HCT116 (cell line): ENCODE results near the gene MYO3B. TPM values are rescaled to one million over a fixed set of nuclear protein-coding genes. Genes with fewer than 3 reads are reported as not detected.

Source experiments
- ATAC-seq: fragments of 200-7000 bp; cut with Tn5 transposase; 2 replicates; pipeline ENCODE4 v1.9.1; 2020; ENCODE audit warnings: mild to moderate bottlenecking, moderate library complexity
- BruUV-seq: library from RNA; stranded (reverse); fragments of 400-500 nt; replicated peaks from 2 replicates; lab custom pipeline; 2021; lab: Mats Ljungman, UMichigan
- CTCF ChIA-PET: fragments of 300-600 bp; sonication (Branson Sonifier 250); formaldehyde crosslinking; loops from one replicate; lab custom pipeline; 2021; ENCODE audit warnings: antibody characterized with exemption; lab: Charles Lee
- POLR2A ChIA-PET: fragments of 300-600, 350-600 bp; sonication (Branson Sonifier 250); formaldehyde crosslinking; loops from one replicate; lab custom pipeline; 2021; ENCODE audit warnings: antibody characterized with exemption; lab: Charles Lee
- RAD21 ChIA-PET, 2 experiments: fragments of 300-600 bp; sonication (Branson Sonifier 250); formaldehyde crosslinking; loops; one replicate each; lab custom pipeline; 2023; ENCODE audit warnings: low total read pairs in 2 of 2; ENCODE audit not compliant: uncharacterized antibody in 2 of 2, unreplicated experiment in 2 of 2, low non-redundant PET in 1 of 2; lab: Charles Lee
- DNase-seq: peaks from one replicate; pipeline ENCODE4 v3.0.0-alpha.2; 2010; ENCODE audit warnings: low read depth, low spot score
- H2AFZ ChIP-seq: fragments of 200-600 bp; shearing (Covaris generic), sonication (generic); 2 replicates; pipeline ENCODE4 v1.6.1; 2017; ENCODE audit warnings: low read depth, mixed run types, mixed read lengths, antibody characterized with exemption, low read length; ENCODE audit not compliant: poor library complexity, severe bottlenecking
- H3K27ac ChIP-seq: 2 replicates; pipeline ENCODE4 v1.5.1; 2012; ENCODE audit warnings: low read depth, low read length
- H3K27me3 ChIP-seq: fragments of 200-600 bp; sonication (generic); 2 replicates; pipeline ENCODE4 v1.6.1; 2016; ENCODE audit warnings: mixed run types, low read length, mixed read lengths; ENCODE audit not compliant: insufficient read depth
- H3K36me3 ChIP-seq, 2 experiments: fragments of 200-500 bp in 1 of 2; fragments of 200-600 bp in 1 of 2; sonication (Bioruptor generic) in 1 of 2; sonication (generic) in 1 of 2; 2 replicates each; pipeline versions ENCODE4 v1.5.1 to v1.6.1; 2014 to 2016; ENCODE audit warnings: low read length in 2 of 2, inconsistent platforms in 1 of 2, mixed read lengths in 1 of 2, mixed run types in 1 of 2; ENCODE audit not compliant: insufficient read depth in 2 of 2, control insufficient read depth in 1 of 2
- H3K4me1 ChIP-seq, 2 experiments: fragments of 200-600 bp in 1 of 2; sonication (generic) in 1 of 2; 2 replicates each; pipeline versions ENCODE4 v1.5.1 to v1.6.1; 2012 to 2017; ENCODE audit warnings: low read length in 2 of 2, inconsistent platforms in 1 of 2, mild to moderate bottlenecking in 1 of 2, mixed read lengths in 1 of 2, mixed run types in 1 of 2, moderate library complexity in 1 of 2; ENCODE audit not compliant: insufficient read depth in 2 of 2, control insufficient read depth in 1 of 2
- H3K4me2 ChIP-seq: fragments of 200-600 bp; sonication (generic); 2 replicates; pipeline ENCODE4 v1.6.1; 2017; ENCODE audit warnings: mixed run types, low read length, mixed read lengths
- H3K4me3 ChIP-seq, 2 experiments: fragments of 200-600 bp in 1 of 2; sonication (generic) in 1 of 2; replicated peaks in 1 of 2; 2 replicates each; pipeline ENCODE4 v1.5.1; 2011 to 2016; ENCODE audit warnings: low read length in 2 of 2, control low read depth in 1 of 2, low read depth in 1 of 2, mild to moderate bottlenecking in 1 of 2, mixed read lengths in 1 of 2, mixed run types in 1 of 2
- H3K79me2 ChIP-seq: fragments of 200-600 bp; sonication (generic); 2 replicates; pipeline ENCODE4 v1.6.1; 2017; ENCODE audit warnings: mild to moderate bottlenecking, mixed run types, low read length, moderate library complexity, mixed read lengths; ENCODE audit not compliant: insufficient read depth
- H3K9ac ChIP-seq: fragments of 200-600 bp; sonication (generic); 2 replicates; pipeline ENCODE4 v1.6.1; 2016; ENCODE audit warnings: low read length, mixed read lengths
- H3K9me2 ChIP-seq: fragments of 200-600 bp; sonication (generic), shearing (Covaris generic); 2 replicates; pipeline ENCODE4 v1.6.1; 2017; ENCODE audit warnings: mixed run types, mild to moderate bottlenecking, moderate library complexity; ENCODE audit not compliant: insufficient read depth
- H3K9me3 ChIP-seq, 2 experiments: fragments of 200-500 bp in 1 of 2; fragments of 200-600 bp in 1 of 2; sonication (Bioruptor generic) in 1 of 2; sonication (generic) in 1 of 2; 2 replicates each; pipeline ENCODE4 v1.6.1; 2014 to 2017; ENCODE audit warnings: low read length in 2 of 2, mixed read lengths in 2 of 2, inconsistent platforms in 1 of 2, low read depth in 1 of 2, mild to moderate bottlenecking in 1 of 2, mixed run types in 1 of 2, moderate library complexity in 1 of 2; ENCODE audit not compliant: control insufficient read depth in 1 of 2, insufficient read depth in 1 of 2
- H4K20me1 ChIP-seq: fragments of 200-600 bp; sonication (generic), shearing (Covaris generic); 2 replicates; pipeline ENCODE4 v1.6.1; 2017; ENCODE audit warnings: mixed run types, mild to moderate bottlenecking, moderate library complexity; ENCODE audit not compliant: insufficient read depth
- CBX3 ChIP-seq: IDR thresholded peaks from 2 replicates; pipeline ENCODE4 v1.6.1; 2012; ENCODE audit warnings: low read depth
- CEBPB ChIP-seq: IDR thresholded peaks from 2 replicates; pipeline ENCODE4 v1.6.1; 2012; ENCODE audit warnings: low read depth
- EGR1 ChIP-seq: IDR thresholded peaks from 2 replicates; pipeline ENCODE4 v1.6.1; 2012; ENCODE audit warnings: low read depth
- ELF1 ChIP-seq: IDR thresholded peaks from 2 replicates; pipeline ENCODE4 v1.6.1; 2012; ENCODE audit warnings: low read depth, borderline replicate concordance
- EZH2 ChIP-seq: fragments of 200-600 bp; sonication (generic); IDR thresholded peaks from 2 replicates; pipeline ENCODE4 v1.6.1; 2017; ENCODE audit warnings: antibody characterized with exemption, mixed run types
- JUND ChIP-seq: IDR thresholded peaks from 2 replicates; pipeline ENCODE4 v1.6.1; 2012
- POLR2A ChIP-seq: IDR thresholded peaks from 2 replicates; pipeline ENCODE4 v1.7.0; 2011; ENCODE audit warnings: borderline replicate concordance; ENCODE audit not compliant: insufficient read depth, insufficient read length; ENCODE audit errors: extremely low read depth
- RAD21 ChIP-seq: IDR thresholded peaks from 2 replicates; pipeline ENCODE4 v1.6.1; 2012; ENCODE audit warnings: low read depth, mild to moderate bottlenecking
- SIN3A ChIP-seq: IDR thresholded peaks from 2 replicates; pipeline ENCODE4 v1.6.1; 2012; ENCODE audit warnings: low read depth
- SP1 ChIP-seq: IDR thresholded peaks from 2 replicates; pipeline ENCODE4 v1.6.1; 2012; ENCODE audit warnings: low read depth
- SRF ChIP-seq: IDR thresholded peaks from 2 replicates; pipeline ENCODE4 v1.6.1; 2012; ENCODE audit warnings: low read depth
- TCF7L2 ChIP-seq: IDR thresholded peaks from 2 replicates; pipeline ENCODE4 v1.7.0; 2011; ENCODE audit warnings: borderline replicate concordance, inconsistent platforms; ENCODE audit not compliant: insufficient read depth, insufficient read length; ENCODE audit errors: extremely low read depth
- YY1 ChIP-seq: IDR thresholded peaks from 2 replicates; pipeline ENCODE4 v1.6.1; 2011; ENCODE audit warnings: low read length, low read depth, moderate library complexity, mild to moderate bottlenecking; ENCODE audit not compliant: insufficient replicate concordance; ENCODE audit errors: extremely low read depth
- ZFX ChIP-seq: fragments of 450-650 bp; IDR thresholded peaks from 2 replicates; pipeline ENCODE4 v1.6.1; 2017
- ZNF274 ChIP-seq: fragments of 200-500 bp; sonication (Bioruptor generic); IDR thresholded peaks from 2 replicates; pipeline ENCODE4 v1.6.1; 2014; ENCODE audit warnings: mild to moderate bottlenecking, low read depth, low read length, inconsistent platforms
- intact Hi-C: fragments of 100-400 bp; cut with micrococcal nuclease; formaldehyde crosslinking; loops from 2 replicates; pipeline ENCODE4 v1.10.0; 2022
- total RNA-seq: library from RNA; stranded (reverse); gene quantifications from one replicate; pipeline ENCODE4 v1.2.1, GENCODE V29; 2021; ENCODE audit not compliant: unreplicated experiment
- TF ChIP-seq, protein P1 (sequence below): IDR thresholded peaks from 2 replicates; pipeline ENCODE4 v1.6.1; 2012
- TF ChIP-seq, protein P2 (sequence below), 3 experiments: fragments of 200-600 bp in 1 of 3; sonication (generic) in 1 of 3; IDR thresholded peaks in 2 of 3; conservative IDR thresholded peaks in 1 of 3; 2 replicates each; pipeline ENCODE4 v1.5.1; 2012 to 2017; ENCODE audit warnings: low read depth in 2 of 3, low read length in 2 of 3, antibody characterized with exemption in 1 of 3, borderline replicate concordance in 1 of 3, control low read depth in 1 of 3, mild to moderate bottlenecking in 1 of 3, mixed read lengths in 1 of 3, mixed run types in 1 of 3, moderate library complexity in 1 of 3; ENCODE audit not compliant: insufficient read depth in 1 of 3
- TF ChIP-seq, protein P3 (sequence below): IDR thresholded peaks from 2 replicates; pipeline ENCODE4 v1.6.1; 2011; ENCODE audit warnings: mild to moderate bottlenecking, low read length, moderate library complexity; ENCODE audit not compliant: insufficient replicate concordance; ENCODE audit errors: extremely low read depth
- TF ChIP-seq, protein P4 (sequence below): IDR thresholded peaks from 2 replicates; pipeline ENCODE4 v1.6.1; 2012; ENCODE audit warnings: low read depth

Gene MYO3B
- total RNA-seq, 1 experiment from 2014 or later, result not detected

DNA sequence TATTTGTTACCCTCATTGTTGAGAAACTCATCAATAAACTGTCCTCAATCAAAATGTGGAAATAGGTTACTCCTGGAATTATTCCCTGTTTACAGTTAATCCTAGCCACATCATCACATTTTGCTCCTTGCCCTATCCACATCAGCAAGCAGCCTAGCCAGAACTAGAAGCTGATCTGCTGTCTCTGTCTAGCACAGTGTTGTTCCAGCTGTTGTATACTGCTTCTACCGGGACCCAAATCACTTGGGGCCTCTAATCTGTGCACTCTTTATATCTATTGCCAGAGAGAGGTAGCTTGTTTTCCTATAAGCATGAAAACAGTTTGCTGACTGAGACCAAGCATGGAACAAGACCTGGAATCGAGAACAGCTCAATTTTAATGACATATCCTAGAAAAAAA is 341.0 kb downstream of the MYO3B start:
- Histone ChIP-seq H3K79me2 (no peaks in the 10 kb centered on the region), H3K36me3 (no peaks in the 10 kb centered on the region), H3K9ac (no peak overlapping the region), H3K4me3 (no peak overlapping the region), H3K4me1 (0 out of 4 replicates have a peak, but pooled peaks cover 0 to 3% of the 10 kb centered on the region in 2 experiments), H3K9me2 (no peaks in the 10 kb centered on the region), H3K27ac (no peak overlapping the region), H3K27me3 (no peaks in the 10 kb centered on the region), H3K4me2 (no peak overlapping the region), H4K20me1 (no peaks in the 10 kb centered on the region), H2AFZ (no peak overlapping the region), H3K9me3 (no peaks in the 10 kb centered on the region)
- TF ChIP-seq POLR2A (no peak), ZNF274 (no peak), YY1 (no peak), CBX3 (no peak), ELF1 (no peak), CEBPB (no peak), SIN3A (no peak), EGR1 (no peak), EZH2 (no peak), SP1 (no peak), SRF (no peak), JUND (no peak), TCF7L2 (no peak), ZFX (no peak), RAD21 (no peak)
- TF ChIP-seq, protein P1, sequence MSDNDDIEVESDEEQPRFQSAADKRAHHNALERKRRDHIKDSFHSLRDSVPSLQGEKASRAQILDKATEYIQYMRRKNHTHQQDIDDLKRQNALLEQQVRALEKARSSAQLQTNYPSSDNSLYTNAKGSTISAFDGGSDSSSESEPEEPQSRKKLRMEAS, result no peak
- TF ChIP-seq, protein P2, sequence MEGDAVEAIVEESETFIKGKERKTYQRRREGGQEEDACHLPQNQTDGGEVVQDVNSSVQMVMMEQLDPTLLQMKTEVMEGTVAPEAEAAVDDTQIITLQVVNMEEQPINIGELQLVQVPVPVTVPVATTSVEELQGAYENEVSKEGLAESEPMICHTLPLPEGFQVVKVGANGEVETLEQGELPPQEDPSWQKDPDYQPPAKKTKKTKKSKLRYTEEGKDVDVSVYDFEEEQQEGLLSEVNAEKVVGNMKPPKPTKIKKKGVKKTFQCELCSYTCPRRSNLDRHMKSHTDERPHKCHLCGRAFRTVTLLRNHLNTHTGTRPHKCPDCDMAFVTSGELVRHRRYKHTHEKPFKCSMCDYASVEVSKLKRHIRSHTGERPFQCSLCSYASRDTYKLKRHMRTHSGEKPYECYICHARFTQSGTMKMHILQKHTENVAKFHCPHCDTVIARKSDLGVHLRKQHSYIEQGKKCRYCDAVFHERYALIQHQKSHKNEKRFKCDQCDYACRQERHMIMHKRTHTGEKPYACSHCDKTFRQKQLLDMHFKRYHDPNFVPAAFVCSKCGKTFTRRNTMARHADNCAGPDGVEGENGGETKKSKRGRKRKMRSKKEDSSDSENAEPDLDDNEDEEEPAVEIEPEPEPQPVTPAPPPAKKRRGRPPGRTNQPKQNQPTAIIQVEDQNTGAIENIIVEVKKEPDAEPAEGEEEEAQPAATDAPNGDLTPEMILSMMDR (IDR thresholded peaks at IDR 0.05 in 2 of 3, conservative IDR thresholded peaks at IDR 0.05 in 1 of 3; ENCODE audit: borderline replicate concordance in 1 of 3, insufficient read depth in 1 of 3, low read depth in 2 of 3, low read length in 2 of 3), result no peak
- TF ChIP-seq, protein P3, sequence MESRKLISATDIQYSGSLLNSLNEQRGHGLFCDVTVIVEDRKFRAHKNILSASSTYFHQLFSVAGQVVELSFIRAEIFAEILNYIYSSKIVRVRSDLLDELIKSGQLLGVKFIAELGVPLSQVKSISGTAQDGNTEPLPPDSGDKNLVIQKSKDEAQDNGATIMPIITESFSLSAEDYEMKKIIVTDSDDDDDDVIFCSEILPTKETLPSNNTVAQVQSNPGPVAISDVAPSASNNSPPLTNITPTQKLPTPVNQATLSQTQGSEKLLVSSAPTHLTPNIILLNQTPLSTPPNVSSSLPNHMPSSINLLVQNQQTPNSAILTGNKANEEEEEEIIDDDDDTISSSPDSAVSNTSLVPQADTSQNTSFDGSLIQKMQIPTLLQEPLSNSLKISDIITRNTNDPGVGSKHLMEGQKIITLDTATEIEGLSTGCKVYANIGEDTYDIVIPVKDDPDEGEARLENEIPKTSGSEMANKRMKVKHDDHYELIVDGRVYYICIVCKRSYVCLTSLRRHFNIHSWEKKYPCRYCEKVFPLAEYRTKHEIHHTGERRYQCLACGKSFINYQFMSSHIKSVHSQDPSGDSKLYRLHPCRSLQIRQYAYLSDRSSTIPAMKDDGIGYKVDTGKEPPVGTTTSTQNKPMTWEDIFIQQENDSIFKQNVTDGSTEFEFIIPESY, result no peak
- TF ChIP-seq, protein P4, sequence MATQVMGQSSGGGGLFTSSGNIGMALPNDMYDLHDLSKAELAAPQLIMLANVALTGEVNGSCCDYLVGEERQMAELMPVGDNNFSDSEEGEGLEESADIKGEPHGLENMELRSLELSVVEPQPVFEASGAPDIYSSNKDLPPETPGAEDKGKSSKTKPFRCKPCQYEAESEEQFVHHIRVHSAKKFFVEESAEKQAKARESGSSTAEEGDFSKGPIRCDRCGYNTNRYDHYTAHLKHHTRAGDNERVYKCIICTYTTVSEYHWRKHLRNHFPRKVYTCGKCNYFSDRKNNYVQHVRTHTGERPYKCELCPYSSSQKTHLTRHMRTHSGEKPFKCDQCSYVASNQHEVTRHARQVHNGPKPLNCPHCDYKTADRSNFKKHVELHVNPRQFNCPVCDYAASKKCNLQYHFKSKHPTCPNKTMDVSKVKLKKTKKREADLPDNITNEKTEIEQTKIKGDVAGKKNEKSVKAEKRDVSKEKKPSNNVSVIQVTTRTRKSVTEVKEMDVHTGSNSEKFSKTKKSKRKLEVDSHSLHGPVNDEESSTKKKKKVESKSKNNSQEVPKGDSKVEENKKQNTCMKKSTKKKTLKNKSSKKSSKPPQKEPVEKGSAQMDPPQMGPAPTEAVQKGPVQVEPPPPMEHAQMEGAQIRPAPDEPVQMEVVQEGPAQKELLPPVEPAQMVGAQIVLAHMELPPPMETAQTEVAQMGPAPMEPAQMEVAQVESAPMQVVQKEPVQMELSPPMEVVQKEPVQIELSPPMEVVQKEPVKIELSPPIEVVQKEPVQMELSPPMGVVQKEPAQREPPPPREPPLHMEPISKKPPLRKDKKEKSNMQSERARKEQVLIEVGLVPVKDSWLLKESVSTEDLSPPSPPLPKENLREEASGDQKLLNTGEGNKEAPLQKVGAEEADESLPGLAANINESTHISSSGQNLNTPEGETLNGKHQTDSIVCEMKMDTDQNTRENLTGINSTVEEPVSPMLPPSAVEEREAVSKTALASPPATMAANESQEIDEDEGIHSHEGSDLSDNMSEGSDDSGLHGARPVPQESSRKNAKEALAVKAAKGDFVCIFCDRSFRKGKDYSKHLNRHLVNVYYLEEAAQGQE, result no peak
- ChIA-PET CTCF (no interaction called here), RAD21 (no interaction called here), POLR2A (no interaction called here)
- intact Hi-C loops, result no loop called here
- no peak for DNase-seq
- ATAC-seq, result no peak
- BruUV-seq, result no TSS peak
